Body of pancreas (tissue), 4 donors: ENCODE data around the gene OR52W1. TPM values are rescaled to one million over a fixed set of nuclear protein-coding genes. Genes with fewer than 3 reads are reported as not detected.

Source experiments
- ATAC-seq: fragments of 150-250 bp; one replicate; pipeline ENCODE4 v1.9.1; 2016
- DNase-seq, 4 donors: peaks; one replicate each; pipeline ENCODE4 v3.0.0-alpha.2; 2019
- H3K27ac ChIP-seq, 4 donors: fragments of 200-600 bp; sonication (generic); 1 replicate in 3 of 4; 2 replicates in 1 of 4; pipeline versions ENCODE4 v1.5.1 to v1.6.1; 2016 to 2019; ENCODE audit warnings: mild to moderate bottlenecking in 1 of 4, mixed read lengths in 1 of 4, moderate library complexity in 1 of 4
- H3K27me3 ChIP-seq, 2 donors: fragments of 200-600 bp; sonication (generic); one replicate each; pipeline ENCODE4 v1.6.0; 2016; ENCODE audit warnings: mild to moderate bottlenecking in 1 of 2
- H3K36me3 ChIP-seq, 2 donors: fragments of 200-600 bp; sonication (generic); replicated peaks in 1 of 2; 2 replicates each; pipeline ENCODE4 v1.5.1; 2016; ENCODE audit warnings: low read depth in 2 of 2; ENCODE audit not compliant: insufficient read depth in 1 of 2
- H3K4me1 ChIP-seq: fragments of 200-600 bp; sonication (generic); one replicate; pipeline ENCODE4 v1.6.0; 2016
- H3K4me3 ChIP-seq, 2 donors: fragments of 200-600 bp; sonication (generic); 1 replicate in 1 of 2; 2 replicates in 1 of 2; pipeline ENCODE4 v1.5.1; 2016 to 2019
- H3K9me3 ChIP-seq, 3 donors: fragments of 200-600 bp; sonication (generic); 1 replicate in 2 of 3; 2 replicates in 1 of 3; pipeline ENCODE4 v1.5.1; 2016
- POLR2A ChIP-seq, 3 donors: fragments of 450-650 bp; IDR thresholded peaks; one replicate each; pipeline ENCODE4 v1.6.1; 2016; ENCODE audit warnings: antibody characterized with exemption in 3 of 3, mild to moderate bottlenecking in 2 of 3
- WGBS, 2 donors: methylation state at CpG; one replicate each; pipeline ENCODE4 v1.1.5; 2017; 5-methylcytosine and 5-hydroxymethylcytosine counted together
- intact Hi-C: fragments of 100-400 bp; cut with DNase I; formaldehyde crosslinking; loops from one replicate; pipeline ENCODE4 v1.15.1; 2023
- total RNA-seq, 2 donors: library from RNA; depleted of rRNA; stranded (reverse); fragments of >200 nt; gene quantifications; one replicate each; pipeline ENCODE4 v1.1.0, GENCODE V29; 2016
- TF ChIP-seq, protein P1 (sequence below), 7 experiments: fragments of 450-650 bp in 4 of 7; fragments of 200-600 bp in 3 of 7; sonication (generic) in 3 of 7; IDR thresholded peaks; one replicate each; pipeline ENCODE4 v1.5.1; 2016 to 2019; ENCODE audit warnings: antibody characterized with exemption in 7 of 7

Gene OR52W1
- total RNA-seq, 2 donors from 2014 or later = not detected

DNA sequence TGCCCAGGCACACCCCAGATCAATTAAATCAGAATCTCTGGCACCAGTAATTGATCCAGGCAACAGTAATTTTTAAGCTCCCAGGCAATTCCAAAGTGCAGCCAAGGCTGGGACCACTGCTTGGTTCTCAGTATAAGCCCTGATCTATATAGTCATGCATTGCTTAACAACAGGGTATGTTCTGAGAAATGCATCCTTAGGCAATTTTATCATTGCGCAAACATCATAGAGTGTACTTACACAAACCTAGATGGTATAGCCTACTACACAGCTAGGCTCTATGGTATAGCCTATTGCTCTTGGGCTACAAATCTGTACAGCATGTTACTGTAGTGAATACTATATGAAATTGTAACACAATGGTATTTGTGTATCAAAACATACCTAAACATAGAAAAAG lies 5.7 kb downstream of the OR52W1 start:
- H3K27ac ChIP-seq = no peak overlapping the region
- WGBS, 2 donors = 94 to 100% methylated on average over 1 of the region's 1 CpG

DNA sequence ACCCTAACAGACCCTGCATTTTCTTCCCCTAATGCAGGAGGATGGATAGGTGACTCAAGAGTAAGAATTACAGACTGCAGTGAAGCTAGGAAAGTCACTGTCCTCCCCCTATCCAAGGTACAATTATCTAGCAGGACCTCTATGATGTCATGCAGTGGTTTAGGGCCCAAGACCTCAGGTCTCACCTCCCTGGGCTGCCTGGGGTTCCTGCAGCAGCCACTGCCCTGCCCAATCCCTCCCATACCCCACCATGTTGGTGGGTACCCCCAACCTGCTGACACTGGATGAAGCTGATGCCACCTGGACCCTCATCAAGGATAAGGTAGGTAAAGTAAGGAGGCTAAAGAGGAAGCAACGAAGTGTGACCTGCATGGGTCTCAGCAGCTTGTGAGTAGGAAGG lies 6.3 kb downstream of the OR52W1 start, which contains the start of gene C11orf42:
C11orf42 (plus strand) TSS at position 192 of the 400 bp plus-strand sequence; CDS start at position 251, 59 bp downstream.
- TF ChIP-seq POLR2A (IDR thresholded peaks at IDR 0.05) = no peak
- TF ChIP-seq, protein P1, sequence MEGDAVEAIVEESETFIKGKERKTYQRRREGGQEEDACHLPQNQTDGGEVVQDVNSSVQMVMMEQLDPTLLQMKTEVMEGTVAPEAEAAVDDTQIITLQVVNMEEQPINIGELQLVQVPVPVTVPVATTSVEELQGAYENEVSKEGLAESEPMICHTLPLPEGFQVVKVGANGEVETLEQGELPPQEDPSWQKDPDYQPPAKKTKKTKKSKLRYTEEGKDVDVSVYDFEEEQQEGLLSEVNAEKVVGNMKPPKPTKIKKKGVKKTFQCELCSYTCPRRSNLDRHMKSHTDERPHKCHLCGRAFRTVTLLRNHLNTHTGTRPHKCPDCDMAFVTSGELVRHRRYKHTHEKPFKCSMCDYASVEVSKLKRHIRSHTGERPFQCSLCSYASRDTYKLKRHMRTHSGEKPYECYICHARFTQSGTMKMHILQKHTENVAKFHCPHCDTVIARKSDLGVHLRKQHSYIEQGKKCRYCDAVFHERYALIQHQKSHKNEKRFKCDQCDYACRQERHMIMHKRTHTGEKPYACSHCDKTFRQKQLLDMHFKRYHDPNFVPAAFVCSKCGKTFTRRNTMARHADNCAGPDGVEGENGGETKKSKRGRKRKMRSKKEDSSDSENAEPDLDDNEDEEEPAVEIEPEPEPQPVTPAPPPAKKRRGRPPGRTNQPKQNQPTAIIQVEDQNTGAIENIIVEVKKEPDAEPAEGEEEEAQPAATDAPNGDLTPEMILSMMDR (IDR thresholded peaks at IDR 0.05) = no peak
- no peak within 1 kb of the TSS for H3K4me3 ChIP-seq
- H3K4me1 ChIP-seq = no peaks in the 10 kb centered on the region
- no peaks in the 10 kb centered on the region for H3K9me3 ChIP-seq
- WGBS, 2 donors = 83 to 87% methylated on average over 1 of the region's 1 CpG
- no peak within 1 kb of the TSS for H3K27ac ChIP-seq
- no peaks in the 10 kb centered on the region for H3K27me3 ChIP-seq
- intact Hi-C loops = no loop called here
- H3K36me3 ChIP-seq = no peaks in the 10 kb centered on the region
- no peak for ATAC-seq
- no peak for DNase-seq

More for the DNA sequence above, 5.7 kb downstream of the OR52W1 start:
- DNase-seq (no peak), ATAC-seq (no peak)
- Histone ChIP-seq H3K4me1 (no peaks in the 10 kb centered on the region), H3K36me3 (no peaks in the 10 kb centered on the region), H3K27me3 (no peaks in the 10 kb centered on the region), H3K9me3 (no peaks in the 10 kb centered on the region), H3K4me3 (no peak overlapping the region)
- intact Hi-C loops = no loop called here
- TF ChIP-seq, protein P1 (IDR thresholded peaks at IDR 0.05) = no peak
- no peak for TF ChIP-seq POLR2A (IDR thresholded peaks at IDR 0.05)

DNA sequence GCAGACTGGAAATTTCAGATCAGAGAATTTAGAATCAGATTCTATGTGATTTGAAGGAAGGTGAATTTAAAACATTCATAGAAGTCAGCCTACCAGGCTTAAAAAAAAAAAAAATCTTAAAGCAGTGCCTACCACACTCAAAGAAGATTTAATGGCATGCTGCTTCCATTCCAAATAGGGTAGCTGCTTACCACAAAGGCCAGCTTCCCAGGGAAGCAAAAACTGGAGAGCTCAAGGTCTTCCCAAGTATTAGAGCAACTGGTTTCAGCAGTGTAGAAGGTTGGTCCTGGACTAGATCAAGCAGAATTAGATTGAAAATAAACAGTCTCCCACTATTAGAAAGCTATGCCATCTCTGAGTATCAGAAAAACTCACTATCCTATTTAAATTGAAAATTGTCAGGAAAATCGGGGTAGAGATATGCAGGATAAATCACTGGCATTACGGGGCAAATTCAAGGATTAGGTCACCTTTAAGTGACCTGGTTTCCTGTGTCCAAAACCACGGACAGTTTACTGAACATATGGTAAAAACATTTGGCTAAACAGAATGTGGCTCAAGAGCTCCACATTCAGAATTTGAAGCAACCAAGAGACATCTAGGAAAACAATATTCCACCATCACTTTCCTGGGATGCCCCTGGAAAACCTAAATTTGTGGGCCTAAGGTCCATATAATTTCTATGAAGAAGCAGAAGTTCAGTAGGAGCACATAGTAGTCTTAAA lies 7.6 kb downstream of the OR52W1 start:
- no peak for DNase-seq
- no peaks in the 10 kb centered on the region for H3K9me3 ChIP-seq
- no peak for TF ChIP-seq POLR2A (IDR thresholded peaks at IDR 0.05)
- TF ChIP-seq, protein P1 (IDR thresholded peaks at IDR 0.05) = no peak
- intact Hi-C loops = no loop called here
- 84 to 88% methylated on average over 3 of the region's 3 CpGs for WGBS, 2 donors
- no peak overlapping the region for H3K27ac ChIP-seq
- no peaks in the 10 kb centered on the region for H3K36me3 ChIP-seq
- no peak overlapping the region for H3K4me3 ChIP-seq
- no peaks in the 10 kb centered on the region for H3K4me1 ChIP-seq
- ATAC-seq = no peak
- no peaks in the 10 kb centered on the region for H3K27me3 ChIP-seq

DNA sequence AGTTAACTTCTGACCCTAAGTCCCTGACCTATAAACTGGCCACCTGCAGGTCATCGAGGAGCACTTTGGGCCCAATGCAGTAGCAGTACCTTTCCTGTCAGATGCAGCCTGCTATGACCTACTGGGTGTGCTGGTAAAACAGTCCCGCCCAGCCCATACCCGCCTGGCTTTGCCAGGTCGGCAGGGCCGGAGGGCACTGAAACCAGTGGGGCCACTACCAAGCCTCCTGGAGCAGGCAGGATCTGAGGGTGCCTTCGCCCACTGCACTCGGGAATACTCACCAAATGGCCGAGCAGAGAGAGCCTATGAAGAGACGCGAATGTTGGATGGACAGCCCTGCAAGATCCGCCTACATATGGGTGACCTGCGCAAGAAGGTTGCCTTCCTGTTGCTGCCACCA lies 10.8 kb downstream of the OR52W1 start:
- H3K36me3 ChIP-seq = peaks cover 0 to 2% of the 10 kb centered on the region in 2 donors
- no peaks in the 10 kb centered on the region for H3K27me3 ChIP-seq
- 89 to 93% methylated on average over 7 to 12 of the region's 12 CpGs for WGBS, 2 donors
- no peak for TF ChIP-seq POLR2A (IDR thresholded peaks at IDR 0.05)
- TF ChIP-seq, protein P1 (IDR thresholded peaks at IDR 0.05) = no peak
- H3K9me3 ChIP-seq = no peaks in the 10 kb centered on the region
- intact Hi-C loops = no loop called here
- DNase-seq = no peak
- no peak overlapping the region for H3K27ac ChIP-seq
- no peaks in the 10 kb centered on the region for H3K4me1 ChIP-seq
- no peak overlapping the region for H3K4me3 ChIP-seq
- no peak for ATAC-seq
